Panc1 (cell line): ENCODE measurements around the gene CHCHD1. TPM values are rescaled to one million over a fixed set of nuclear protein-coding genes. Genes with fewer than 3 reads are reported as not detected.

Source experiments
- ATAC-seq: fragments of 200-7000 bp; cut with Tn5 transposase; 2 replicates; pipeline ENCODE4 v1.9.1; 2020; ENCODE audit warnings: mild to moderate bottlenecking, moderate library complexity
- BruUV-seq: library from RNA; stranded (reverse); fragments of 400-500 nt; replicated peaks from 2 replicates; lab custom pipeline; 2021; lab: Mats Ljungman, UMichigan
- CTCF ChIA-PET: fragments of 300-600 bp; sonication (Branson Sonifier 250); formaldehyde crosslinking; loops from one replicate; lab custom pipeline; 2022; ENCODE audit warnings: antibody characterized with exemption; lab: Charles Lee
- POLR2A ChIA-PET: fragments of 300-600 bp; sonication (Branson Sonifier 250); formaldehyde crosslinking; loops from one replicate; lab custom pipeline; 2022; ENCODE audit warnings: antibody characterized with exemption; lab: Charles Lee
- DNase-seq: peaks from one replicate; pipeline ENCODE4 v3.0.0-alpha.2; 2010; ENCODE audit warnings: low read depth, low spot score
- H3K27ac ChIP-seq: 2 replicates; pipeline ENCODE4 v1.5.1; 2011; ENCODE audit warnings: mild to moderate bottlenecking, low read length, inconsistent platforms
- H3K27me3 ChIP-seq: fragments of 200-500 bp; sonication (Bioruptor generic); 2 replicates; pipeline ENCODE4 v1.6.0; 2014; ENCODE audit warnings: low read length, inconsistent platforms; ENCODE audit not compliant: control insufficient read depth, insufficient read depth
- H3K36me3 ChIP-seq: fragments of 200-500 bp; sonication (Bioruptor generic); 2 replicates; pipeline ENCODE4 v1.5.1; 2014; ENCODE audit warnings: inconsistent platforms, mild to moderate bottlenecking, low read length, moderate library complexity; ENCODE audit not compliant: control insufficient read depth, insufficient read depth
- H3K4me1 ChIP-seq: 2 replicates; pipeline ENCODE4 v1.5.1; 2011; ENCODE audit warnings: inconsistent platforms, mild to moderate bottlenecking, low read length, moderate library complexity; ENCODE audit not compliant: control insufficient read depth, insufficient read depth
- H3K4me3 ChIP-seq, 2 experiments: 2 replicates each; pipeline ENCODE4 v1.5.1; 2011 to 2012; ENCODE audit warnings: low read depth in 2 of 2, low read length in 2 of 2, mild to moderate bottlenecking in 2 of 2, inconsistent platforms in 1 of 2, moderate library complexity in 1 of 2
- H3K9me3 ChIP-seq: fragments of 200-500 bp; sonication (Bioruptor generic); 2 replicates; pipeline ENCODE4 v1.5.1; 2014; ENCODE audit warnings: low read depth, mild to moderate bottlenecking, inconsistent platforms, low read length, moderate library complexity; ENCODE audit not compliant: control insufficient read depth, insufficient read depth
- POLR2AphosphoS5 ChIP-seq: IDR thresholded peaks from 2 replicates; pipeline ENCODE4 v1.6.1; 2012; ENCODE audit warnings: mild to moderate bottlenecking, low read depth, low read length, moderate library complexity
- REST ChIP-seq, 2 experiments: IDR thresholded peaks; 2 replicates each; pipeline ENCODE4 v1.6.1; 2011 to 2012; ENCODE audit warnings: low read depth in 2 of 2, control low read depth in 1 of 2, low read length in 1 of 2, mild to moderate bottlenecking in 1 of 2, moderate library complexity in 1 of 2; ENCODE audit not compliant: insufficient read depth in 1 of 2
- SIN3A ChIP-seq: IDR thresholded peaks from 2 replicates; pipeline ENCODE4 v1.6.1; 2012; ENCODE audit warnings: low read depth, mild to moderate bottlenecking, low read length, moderate library complexity, borderline replicate concordance; ENCODE audit not compliant: insufficient read depth
- TCF7L2 ChIP-seq: IDR thresholded peaks from 2 replicates; pipeline ENCODE4 v1.6.1; 2011; ENCODE audit warnings: mild to moderate bottlenecking, low read depth, low read length, inconsistent platforms
- in situ Hi-C: cut with HindIII; loops from 2 replicates; pipeline ENCODE4 v1.10.0; 2016; ENCODE audit warnings: low sequenced_read_pairs, low pct_unique_long_range_greater_than_20kb
- intact Hi-C: fragments of 100-400 bp; cut with micrococcal nuclease; formaldehyde crosslinking; loops from one replicate; pipeline ENCODE4 v1.10.0; 2022; ENCODE audit not compliant: unreplicated experiment
- total RNA-seq: library from RNA; stranded (reverse); gene quantifications from one replicate; pipeline ENCODE4 v1.2.1, GENCODE V29; 2021; ENCODE audit not compliant: unreplicated experiment
- TF ChIP-seq, protein P1 (sequence below): fragments of 450-650 bp; IDR thresholded peaks from 2 replicates; pipeline ENCODE4 v1.5.1; 2017; ENCODE audit warnings: mild to moderate bottlenecking

CHCHD1 gene
- total RNA-seq, 1 experiment from 2014 or later: 41.2 TPM

- DNase-seq: no peak
- no TSS peak for BruUV-seq
- no peaks in the 10 kb centered on the region for H3K9me3 ChIP-seq
- H3K27ac ChIP-seq: no peak overlapping the region
- POLR2A ChIA-PET: no interaction called here
- intact Hi-C loops: no loop called here
- no peaks in the 10 kb centered on the region for H3K4me1 ChIP-seq
- no peak for ATAC-seq
- in situ Hi-C loops: no loop called here
- CTCF ChIA-PET: no interaction called here
- TF ChIP-seq, protein P1, sequence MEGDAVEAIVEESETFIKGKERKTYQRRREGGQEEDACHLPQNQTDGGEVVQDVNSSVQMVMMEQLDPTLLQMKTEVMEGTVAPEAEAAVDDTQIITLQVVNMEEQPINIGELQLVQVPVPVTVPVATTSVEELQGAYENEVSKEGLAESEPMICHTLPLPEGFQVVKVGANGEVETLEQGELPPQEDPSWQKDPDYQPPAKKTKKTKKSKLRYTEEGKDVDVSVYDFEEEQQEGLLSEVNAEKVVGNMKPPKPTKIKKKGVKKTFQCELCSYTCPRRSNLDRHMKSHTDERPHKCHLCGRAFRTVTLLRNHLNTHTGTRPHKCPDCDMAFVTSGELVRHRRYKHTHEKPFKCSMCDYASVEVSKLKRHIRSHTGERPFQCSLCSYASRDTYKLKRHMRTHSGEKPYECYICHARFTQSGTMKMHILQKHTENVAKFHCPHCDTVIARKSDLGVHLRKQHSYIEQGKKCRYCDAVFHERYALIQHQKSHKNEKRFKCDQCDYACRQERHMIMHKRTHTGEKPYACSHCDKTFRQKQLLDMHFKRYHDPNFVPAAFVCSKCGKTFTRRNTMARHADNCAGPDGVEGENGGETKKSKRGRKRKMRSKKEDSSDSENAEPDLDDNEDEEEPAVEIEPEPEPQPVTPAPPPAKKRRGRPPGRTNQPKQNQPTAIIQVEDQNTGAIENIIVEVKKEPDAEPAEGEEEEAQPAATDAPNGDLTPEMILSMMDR: no peak
- TF ChIP-seq REST (IDR thresholded peaks at IDR 0.05; ENCODE audit: insufficient read depth in 1 of 2, low read depth in 2 of 2, low read length in 1 of 2) (no peak), SIN3A (no peak), TCF7L2 (no peak), POLR2AphosphoS5 (no peak)
- H3K27me3 ChIP-seq: no peaks in the 10 kb centered on the region
- H3K4me3 ChIP-seq: no peak overlapping the region
- H3K36me3 ChIP-seq: peaks cover 15% of the 10 kb centered on the region
These were observed 16.2 kb downstream of the CHCHD1 start for GRCh38 chr10:73798087-73798486.

DNA sequence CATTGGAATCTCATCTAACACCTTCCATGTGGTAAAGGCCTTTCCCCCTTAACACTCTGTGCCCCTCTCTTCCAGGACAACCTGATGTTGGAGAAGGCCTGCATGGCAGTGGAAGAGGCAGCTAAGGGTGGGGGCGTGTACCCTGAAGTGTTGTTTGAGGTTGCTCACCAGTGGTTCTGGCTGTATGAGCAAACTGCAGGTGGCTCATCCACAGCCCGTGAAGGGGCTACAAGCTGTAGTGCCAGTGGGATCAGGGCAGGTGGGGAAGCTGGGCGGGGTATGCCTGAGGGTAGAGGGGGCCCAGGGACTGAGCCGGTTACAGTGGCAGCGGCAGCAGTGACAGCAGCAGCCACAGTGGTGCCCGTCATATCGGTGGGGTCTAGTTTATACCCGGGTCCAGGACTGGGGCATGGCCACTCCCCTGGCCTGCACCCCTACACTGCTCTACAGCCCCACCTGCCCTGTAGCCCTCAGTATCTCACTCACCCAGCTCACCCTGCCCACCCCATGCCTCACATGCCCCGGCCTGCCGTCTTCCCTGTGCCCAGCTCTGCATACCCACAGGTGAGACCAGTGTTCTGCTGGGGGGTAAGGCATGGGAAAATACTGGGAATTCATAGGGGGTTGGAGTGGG lies 17.2 kb downstream of the CHCHD1 start:
- DNase-seq (no peak), ATAC-seq (no peak)
- no TSS peak for BruUV-seq
- Histone ChIP-seq H3K27ac (no peak overlapping the region), H3K36me3 (peaks cover 15% of the 10 kb centered on the region), H3K27me3 (no peaks in the 10 kb centered on the region), H3K4me1 (no peaks in the 10 kb centered on the region), H3K4me3 (no peak overlapping the region), H3K9me3 (no peaks in the 10 kb centered on the region)
- TF ChIP-seq POLR2AphosphoS5: peak; percentile 36; the same call in 1 of the 2 replicates
- no peak for TF ChIP-seq SIN3A
- ChIA-PET CTCF (no interaction called here), POLR2A (no interaction called here)
- in situ Hi-C loops: no loop called here
- intact Hi-C loops: no loop called here

DNA sequence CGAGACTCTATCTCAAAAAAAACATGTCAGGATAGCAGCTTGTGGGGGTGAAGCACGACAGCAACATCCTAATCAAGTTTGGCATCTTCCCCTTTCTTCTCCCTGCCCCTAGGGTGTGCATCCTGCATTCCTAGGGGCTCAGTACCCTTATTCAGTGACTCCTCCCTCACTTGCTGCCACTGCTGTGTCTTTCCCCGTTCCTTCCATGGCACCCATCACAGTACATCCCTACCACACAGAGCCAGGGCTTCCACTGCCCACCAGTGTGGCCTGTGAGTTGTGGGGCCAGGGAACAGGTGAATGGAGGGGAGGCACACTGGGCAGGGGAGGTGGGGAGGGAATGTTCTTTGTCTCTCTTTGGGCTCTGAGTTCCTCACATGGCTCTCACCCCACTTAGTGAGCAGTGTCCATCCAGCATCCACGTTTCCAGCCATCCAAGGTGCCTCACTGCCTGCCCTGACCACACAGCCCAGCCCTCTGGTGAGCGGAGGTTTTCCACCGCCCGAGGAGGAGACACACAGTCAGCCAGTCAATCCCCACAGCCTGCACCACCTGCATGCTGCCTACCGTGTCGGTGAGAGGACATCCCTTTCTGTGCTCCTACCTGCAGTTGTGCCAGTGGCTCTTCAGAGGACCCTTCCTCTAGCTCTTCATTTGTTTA lies 18.2 kb downstream of the CHCHD1 start:
- TF ChIP-seq POLR2AphosphoS5 (no peak), TCF7L2 (no peak), SIN3A (no peak), REST (IDR thresholded peaks at IDR 0.05; ENCODE audit: insufficient read depth in 1 of 2, low read depth in 2 of 2, low read length in 1 of 2) (no peak)
- TF ChIP-seq, protein P1: no peak
- in situ Hi-C loops: no loop called here
- CTCF ChIA-PET: no interaction called here
- no peaks in the 10 kb centered on the region for H3K27me3 ChIP-seq
- H3K9me3 ChIP-seq: no peaks in the 10 kb centered on the region
- DNase-seq: no peak
- no TSS peak for BruUV-seq
- ATAC-seq: peak; percentile 24
- H3K4me3 ChIP-seq: no peak overlapping the region
- POLR2A ChIA-PET: no interaction called here
- intact Hi-C loops: no loop called here
- H3K4me1 ChIP-seq: no peaks in the 10 kb centered on the region
- H3K36me3 ChIP-seq: peaks cover 11% of the 10 kb centered on the region
- H3K27ac ChIP-seq: no peak overlapping the region
